Right hindlimb (tissue), 1 donor: Measurements from ENCODE around the gene NOL12.
A peak's percentile ranks its signal among the peaks of the same experiment; 100 is the strongest.

Source experiments
- DNase-seq: peaks from one replicate; pipeline ENCODE4 v3.0.0-alpha.2; 2018

The NOL12 gene

GRCh38 chr22:37659897-37660708 is 26.0 kb upstream of the NOL12 start:
- DNase-seq, result no peak

- no peak for DNase-seq
These were observed 25.5 kb upstream of the NOL12 start for GRCh38 chr22:37660709-37661045.

GRCh38 chr22:37661160-37661924 is 24.8 kb upstream of the NOL12 start:
- DNase-seq, result peak; percentile 62

DNA sequence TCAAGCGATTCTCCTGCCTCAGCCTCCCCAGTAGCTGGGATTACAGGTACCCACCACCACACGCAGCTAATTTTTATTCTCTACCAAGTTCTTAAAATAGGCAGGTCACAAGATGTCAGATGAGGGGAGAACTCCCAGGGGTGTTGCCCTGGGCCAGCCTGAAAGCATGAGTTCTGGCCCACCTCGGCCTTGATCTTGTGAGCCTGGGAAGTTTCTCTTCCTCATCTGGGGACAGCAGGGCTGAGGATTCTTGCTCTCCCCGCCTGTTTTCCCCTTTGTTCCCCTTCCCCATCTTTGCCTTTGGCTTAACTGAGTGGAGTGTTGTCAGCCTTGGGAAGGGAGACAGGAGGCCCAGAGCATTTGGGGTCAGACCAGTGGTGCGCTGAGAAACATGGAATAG is 24.1 kb upstream of the NOL12 start:
- DNase-seq, result no peak

DNA sequence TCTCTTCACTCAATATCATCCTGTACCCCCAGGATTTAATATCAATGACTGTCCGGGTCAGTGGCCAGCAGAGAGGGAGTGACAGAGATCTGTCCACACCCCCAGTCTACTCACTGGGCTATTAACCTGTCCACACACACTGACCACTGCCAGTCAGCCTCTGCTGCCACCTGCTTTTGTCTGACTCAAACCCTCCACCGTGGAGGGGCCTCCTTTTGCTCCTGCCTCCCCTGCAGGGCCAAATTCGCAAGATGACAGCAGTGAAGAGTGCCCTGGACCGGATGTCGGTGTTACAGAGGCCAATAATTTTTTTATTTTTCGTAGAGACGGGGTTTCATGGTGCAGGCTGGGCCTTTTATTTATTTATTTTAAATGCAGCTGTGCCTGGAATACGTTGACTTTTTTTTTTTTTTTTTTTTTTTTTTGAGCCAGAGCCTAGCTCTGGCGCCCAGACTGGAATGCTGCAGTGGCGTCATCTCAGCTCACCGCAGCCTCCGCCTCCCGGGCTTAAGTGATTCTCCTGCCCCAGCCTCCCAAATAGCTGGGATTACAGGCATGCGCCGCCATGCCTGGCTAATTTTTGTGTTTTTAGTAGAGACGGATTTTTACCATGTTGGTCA is 22.5 kb upstream of the NOL12 start:
- no peak for DNase-seq

DNA sequence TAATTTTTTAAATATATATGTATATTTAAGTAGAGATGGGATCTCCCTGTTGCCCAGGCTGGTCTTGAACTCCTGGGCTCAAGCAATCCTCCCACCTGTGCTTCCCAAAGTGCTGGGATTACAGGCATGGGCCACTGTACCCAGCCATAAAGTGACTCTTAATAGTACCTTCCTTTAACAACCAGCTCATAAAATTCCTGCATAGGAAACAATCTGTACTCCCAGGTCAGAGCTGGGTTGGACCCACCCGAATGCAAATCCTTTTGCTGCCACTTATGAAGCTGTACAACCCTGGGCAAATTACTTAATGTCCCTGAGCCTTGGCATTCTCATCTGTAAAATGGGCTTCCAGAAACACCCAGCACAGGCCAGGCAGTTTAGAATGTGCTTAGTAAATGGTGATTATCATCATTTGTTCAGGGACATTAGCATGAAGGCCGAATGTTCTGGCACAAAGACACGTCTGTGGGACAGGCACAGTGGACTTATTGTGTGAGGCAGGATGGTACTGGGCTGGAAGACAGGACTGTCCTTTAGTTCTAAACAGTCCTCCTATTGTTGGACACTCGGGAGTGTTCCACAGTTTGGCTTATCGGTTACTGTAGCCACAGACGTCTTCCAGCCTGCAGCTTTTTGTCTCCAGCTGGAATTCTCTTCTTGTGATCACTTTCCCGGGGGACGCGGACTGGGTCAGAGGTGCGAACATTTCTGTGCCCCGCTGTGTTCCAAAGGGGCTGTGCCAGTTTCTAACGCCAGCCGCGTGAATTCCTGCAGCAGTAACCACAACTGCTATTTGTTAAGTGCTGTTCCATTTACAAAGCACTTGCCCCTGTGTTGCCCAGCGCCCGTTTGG is 21.7 kb upstream of the NOL12 start:
- no peak for DNase-seq

DNA sequence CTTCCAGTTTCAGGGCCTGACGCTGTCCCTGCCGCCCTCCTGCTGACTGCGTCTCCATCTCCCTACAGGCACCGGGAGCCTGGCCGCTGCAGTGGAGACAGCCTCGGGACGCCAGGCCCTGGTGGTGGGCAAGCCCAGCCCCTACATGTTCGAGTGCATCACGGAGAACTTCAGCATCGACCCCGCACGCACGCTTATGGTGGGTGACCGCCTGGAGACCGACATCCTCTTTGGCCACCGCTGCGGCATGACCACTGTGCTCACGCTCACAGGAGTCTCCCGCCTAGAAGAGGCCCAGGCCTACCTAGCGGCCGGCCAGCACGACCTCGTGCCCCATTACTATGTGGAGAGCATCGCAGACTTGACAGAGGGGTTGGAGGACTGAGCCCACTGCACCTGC is 20.7 kb upstream of the NOL12 start:
- DNase-seq, result no peak

- DNase-seq, result no peak
These were observed 16.6 kb upstream of the NOL12 start for GRCh38 chr22:37669586-37669985.

DNA sequence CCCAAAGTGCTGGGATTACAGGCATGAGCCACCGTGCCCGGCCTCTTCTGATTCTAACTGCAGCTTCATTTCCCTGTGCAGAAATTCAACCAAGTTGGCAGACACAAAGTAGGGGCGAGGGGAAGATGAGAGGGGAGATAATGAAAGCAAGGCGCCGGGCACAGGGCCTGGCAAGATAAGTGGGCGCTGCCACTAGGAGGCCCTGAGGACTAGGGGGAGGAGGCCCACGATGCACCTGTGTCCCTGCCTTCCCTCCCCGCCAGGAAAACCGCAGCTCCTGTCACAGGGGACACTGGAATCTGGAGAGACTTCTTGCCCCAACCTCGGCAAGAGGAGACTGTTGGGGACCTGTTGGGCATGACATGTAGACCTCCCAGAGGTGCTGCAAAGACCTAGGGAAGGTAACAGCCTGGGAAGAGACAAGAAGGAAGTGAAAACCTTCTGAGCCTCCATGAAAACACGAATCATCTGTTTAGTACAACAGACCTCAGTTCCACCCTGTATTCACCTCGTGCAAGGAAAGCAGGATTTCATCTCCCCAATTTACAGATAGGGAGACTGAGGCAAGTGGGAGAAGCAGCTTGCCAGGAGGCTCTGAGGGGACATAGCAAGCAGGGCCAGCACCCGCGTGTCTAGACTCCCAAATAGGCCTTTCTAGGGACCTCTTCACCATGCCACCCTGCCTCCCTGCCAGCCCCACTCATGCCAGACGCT is 13.8 kb upstream of the NOL12 start:
- DNase-seq, result no peak

GRCh38 chr22:37672920-37673455 is 13.2 kb upstream of the NOL12 start:
- DNase-seq, result no peak

DNA sequence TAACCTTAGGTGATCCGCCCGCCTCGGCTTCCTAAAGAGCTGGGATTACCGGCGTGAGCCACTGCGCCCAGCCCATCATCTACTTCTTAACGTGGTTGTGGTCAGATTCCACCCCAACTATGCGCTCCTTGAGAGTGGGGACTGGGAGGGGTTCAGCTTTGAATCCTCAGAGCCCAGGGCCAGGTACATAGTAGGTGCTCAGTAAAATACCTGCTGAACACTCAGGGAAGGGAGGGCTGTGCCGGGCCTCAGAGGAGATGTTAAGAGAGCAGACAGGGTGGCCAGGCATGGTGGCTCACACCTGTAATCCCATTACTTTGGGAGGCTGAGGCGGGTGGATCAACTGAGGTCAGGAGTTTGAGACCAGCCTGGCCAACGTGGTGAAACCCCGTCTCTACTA is 11.9 kb upstream of the NOL12 start:
- no peak for DNase-seq

DNA sequence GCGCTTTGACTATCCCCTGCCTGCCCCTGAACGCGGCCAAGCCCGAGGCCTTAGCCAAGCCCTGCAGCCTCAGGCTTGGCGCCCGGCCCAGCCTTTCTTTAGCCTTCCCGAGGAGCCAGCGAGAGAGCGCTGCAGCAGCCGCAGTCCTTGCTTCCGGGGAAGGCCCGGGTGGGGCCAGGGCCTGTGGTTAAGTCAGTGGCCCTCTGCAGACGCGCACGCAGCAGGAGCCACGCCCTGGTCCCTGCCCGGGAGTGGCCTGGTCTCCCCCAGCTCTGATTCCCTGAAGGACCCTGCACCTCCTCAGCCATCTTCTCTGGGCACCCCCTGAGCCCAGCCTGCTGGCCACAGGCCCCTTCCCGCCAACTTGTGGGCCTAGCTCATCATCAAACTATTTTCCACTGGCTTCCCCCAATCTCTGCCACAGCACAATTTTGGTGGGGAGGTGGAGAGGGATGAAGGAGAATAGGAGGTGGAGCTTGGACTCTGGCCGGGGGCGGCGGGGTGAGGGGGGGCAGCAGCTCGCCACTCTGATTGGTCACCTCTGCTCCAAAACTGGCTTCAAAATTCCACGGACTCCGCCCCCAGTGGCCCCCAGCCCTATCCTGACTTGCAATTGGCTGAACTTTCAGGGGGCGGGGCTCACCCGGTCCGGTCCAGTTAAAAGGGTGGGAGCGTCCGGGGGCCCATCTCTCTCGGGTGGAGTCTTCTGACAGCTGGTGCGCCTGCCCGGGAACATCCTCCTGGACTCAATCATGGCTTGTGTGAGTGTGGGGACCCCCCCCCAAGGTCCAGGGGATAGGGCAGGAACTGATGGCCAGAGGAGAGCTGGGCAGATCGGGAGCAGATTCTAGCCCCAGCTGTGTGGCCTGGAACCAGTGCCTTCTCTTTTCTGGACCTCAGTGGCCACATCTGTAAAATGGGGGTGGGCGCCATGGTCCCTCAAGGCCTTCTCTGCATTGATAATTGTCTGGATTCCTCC is 10.9 kb upstream of the NOL12 start, which contains the start of gene LGALS1:
Gene LGALS1 (plus strand): TSS at position 686 of the 979 bp plus-strand sequence. CDS start 67 bp downstream, at position 753.
- DNase-seq, result peak; percentile 99

GRCh38 chr22:37675930-37676735 is 10.0 kb upstream of the NOL12 start:
- DNase-seq, result peak; percentile 79

GRCh38 chr22:37676736-37677492 is 9.2 kb upstream of the NOL12 start:
- peak; percentile 95 for DNase-seq

DNA sequence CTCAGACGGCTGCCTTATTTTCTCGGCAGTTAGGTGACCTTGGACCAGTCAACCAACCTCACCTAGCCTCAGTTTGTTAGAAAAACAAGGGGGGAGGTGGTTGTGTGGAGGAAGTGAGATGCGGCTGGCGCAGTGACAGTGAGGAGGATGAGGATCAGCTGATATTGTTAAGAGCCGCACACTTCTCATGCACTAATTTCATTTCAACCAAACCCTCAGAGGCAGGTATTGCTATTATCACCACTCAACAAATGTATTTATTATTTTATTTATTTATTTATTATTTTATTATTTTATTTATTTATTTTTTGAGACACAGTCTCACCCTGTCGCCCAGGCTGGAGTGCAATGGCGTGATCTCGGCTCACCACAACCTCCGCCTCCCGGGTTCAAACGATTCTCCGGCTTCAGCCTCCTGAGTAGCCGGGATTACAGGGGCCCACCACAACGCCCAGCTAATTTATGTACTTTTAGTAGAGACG is 8.6 kb upstream of the NOL12 start:
- no peak for DNase-seq

DNA sequence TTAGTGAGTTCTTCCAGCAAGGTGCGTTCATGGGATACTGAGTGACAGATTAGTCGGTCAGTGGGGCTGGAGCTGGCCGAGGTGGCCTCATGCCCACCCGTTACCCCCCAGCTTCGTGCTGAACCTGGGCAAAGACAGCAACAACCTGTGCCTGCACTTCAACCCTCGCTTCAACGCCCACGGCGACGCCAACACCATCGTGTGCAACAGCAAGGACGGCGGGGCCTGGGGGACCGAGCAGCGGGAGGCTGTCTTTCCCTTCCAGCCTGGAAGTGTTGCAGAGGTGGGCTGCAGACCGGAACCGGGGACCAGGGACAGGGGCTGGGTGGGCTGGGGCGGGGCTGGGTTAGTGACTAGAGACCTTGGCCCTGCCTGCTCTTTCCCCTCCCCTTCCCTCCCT is 7.8 kb upstream of the NOL12 start:
- DNase-seq, result no peak

- no peak for DNase-seq
These were observed 6.5 kb upstream of the NOL12 start for GRCh38 chr22:37679670-37680069.

- DNase-seq, result no peak
These were observed 5.8 kb upstream of the NOL12 start for GRCh38 chr22:37680191-37680851.
